Measurements from ENCODE around the gene ARHGAP8. TPM values are rescaled to one million over a fixed set of nuclear protein-coding genes. Genes with fewer than 3 reads are reported as not detected.

The ARHGAP8 gene
- polyA plus RNA-seq, 3 donors, result 0.03 TPM; not detected in 2

DNA sequence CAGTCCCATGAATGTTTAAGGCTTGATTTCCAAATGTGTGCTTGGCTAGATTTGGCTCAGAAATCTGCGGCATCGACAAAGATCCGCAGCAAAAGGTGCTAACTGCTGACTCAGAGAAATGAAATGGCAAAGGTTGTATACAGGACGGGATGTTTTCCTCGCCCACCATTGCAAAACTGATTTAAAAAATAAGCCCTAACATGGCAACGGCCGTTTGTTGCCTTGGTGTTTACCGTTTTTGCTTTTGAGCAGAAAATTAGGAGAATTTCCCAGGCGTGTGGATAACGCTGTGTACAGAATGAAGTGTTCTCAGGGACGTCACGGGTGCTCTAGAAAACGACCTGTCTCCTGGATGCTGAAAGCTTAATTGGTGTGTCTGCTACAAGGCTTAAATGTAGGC, 70.2 kb downstream of the ARHGAP8 start:
- Histone ChIP-seq H4K20me1 (ENCODE audit: insufficient read depth, low read length) (no peaks in the 10 kb centered on the region), H3K79me2 (ENCODE audit: insufficient read depth, low read length) (no peaks in the 10 kb centered on the region), H3K27ac (ENCODE audit: low read depth in 1 of 2, low read length in 2 of 2) (no peak overlapping the region), H3K4me1 (ENCODE audit: control insufficient read depth in 1 of 2, insufficient read depth in 2 of 2, low read length in 2 of 2) (no peaks in the 10 kb centered on the region), H3K9ac (ENCODE audit: insufficient read depth, low read length, poor library complexity, severe bottlenecking) (no peak overlapping the region), H3K9me3 (replicated peaks in 1 of 2; ENCODE audit: control insufficient read depth in 1 of 2, insufficient read depth in 1 of 2, low read length in 2 of 2) (no peaks in the 10 kb centered on the region), H3K27me3 (ENCODE audit: control insufficient read depth in 2 of 2, insufficient read depth in 2 of 2, low read length in 2 of 2) (no peaks in the 10 kb centered on the region), H2AFZ (ENCODE audit: insufficient read depth, low read depth, low read length, poor library complexity, severe bottlenecking) (no peak overlapping the region), H3K36me3 (replicated peaks in 1 of 2; ENCODE audit: control insufficient read depth in 1 of 2, insufficient read depth in 2 of 2, low read length in 2 of 2) (no peaks in the 10 kb centered on the region), H3K4me3 (replicated peaks in 1 of 3; ENCODE audit: low read depth in 2 of 3, low read length in 3 of 3) (no peak overlapping the region), H3K4me2 (replicated peaks; ENCODE audit: extremely low read depth, low read length, poor library complexity, severe bottlenecking) (no peak overlapping the region)
- TF ChIP-seq, protein P1, sequence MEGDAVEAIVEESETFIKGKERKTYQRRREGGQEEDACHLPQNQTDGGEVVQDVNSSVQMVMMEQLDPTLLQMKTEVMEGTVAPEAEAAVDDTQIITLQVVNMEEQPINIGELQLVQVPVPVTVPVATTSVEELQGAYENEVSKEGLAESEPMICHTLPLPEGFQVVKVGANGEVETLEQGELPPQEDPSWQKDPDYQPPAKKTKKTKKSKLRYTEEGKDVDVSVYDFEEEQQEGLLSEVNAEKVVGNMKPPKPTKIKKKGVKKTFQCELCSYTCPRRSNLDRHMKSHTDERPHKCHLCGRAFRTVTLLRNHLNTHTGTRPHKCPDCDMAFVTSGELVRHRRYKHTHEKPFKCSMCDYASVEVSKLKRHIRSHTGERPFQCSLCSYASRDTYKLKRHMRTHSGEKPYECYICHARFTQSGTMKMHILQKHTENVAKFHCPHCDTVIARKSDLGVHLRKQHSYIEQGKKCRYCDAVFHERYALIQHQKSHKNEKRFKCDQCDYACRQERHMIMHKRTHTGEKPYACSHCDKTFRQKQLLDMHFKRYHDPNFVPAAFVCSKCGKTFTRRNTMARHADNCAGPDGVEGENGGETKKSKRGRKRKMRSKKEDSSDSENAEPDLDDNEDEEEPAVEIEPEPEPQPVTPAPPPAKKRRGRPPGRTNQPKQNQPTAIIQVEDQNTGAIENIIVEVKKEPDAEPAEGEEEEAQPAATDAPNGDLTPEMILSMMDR (IDR thresholded peaks at IDR 0.05), result no peak
- H3K27me3 Mint-ChIP-seq (ENCODE audit: low read depth in 3 of 3), result peaks cover 0 to 2% (median 0%) of the 10 kb centered on the region in 3 donors
- intact Hi-C loops (cut with micrococcal nuclease), result no loop called here
- H3K4me1 Mint-ChIP-seq, result no peaks in the 10 kb centered on the region
- no peaks in the 10 kb centered on the region for H3K36me3 Mint-ChIP-seq
- DNase-seq, result no peak
- peaks cover 0 to 2% (median 0%) of the 10 kb centered on the region in 7 donors for H3K9me3 Mint-ChIP-seq
- no peak overlapping the region for H3K4me3 Mint-ChIP-seq
- 85% methylated on average over 11 of the region's 13 CpGs for WGBS (ENCODE audit: insufficient coverage)
- no peak overlapping the region for H3K27ac Mint-ChIP-seq

DNA sequence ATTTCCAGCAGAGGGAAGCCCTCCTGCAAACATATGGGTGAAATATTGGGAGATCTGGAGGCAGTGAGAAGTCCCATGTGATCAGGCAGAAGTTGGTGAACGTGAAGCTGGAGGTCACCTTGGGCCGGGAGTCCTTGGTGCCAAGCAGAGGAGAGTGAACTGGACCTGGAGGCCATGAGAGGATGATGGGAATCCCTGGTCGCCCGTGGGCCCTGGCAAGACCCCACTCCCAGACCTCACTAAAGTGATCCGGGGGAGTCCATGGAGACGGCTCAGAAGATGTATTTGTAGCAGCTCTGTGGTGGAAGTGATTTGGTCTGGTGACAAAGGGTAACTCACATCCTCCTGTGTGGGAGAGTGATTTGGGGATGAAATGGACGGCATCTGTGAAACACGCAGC, 71.0 kb downstream of the ARHGAP8 start:
- H3K9me3 ChIP-seq (replicated peaks in 1 of 2; ENCODE audit: control insufficient read depth in 1 of 2, insufficient read depth in 1 of 2, low read length in 2 of 2), result no peaks in the 10 kb centered on the region
- intact Hi-C loops (cut with micrococcal nuclease), result no loop called here
- H3K4me1 Mint-ChIP-seq, result no peaks in the 10 kb centered on the region
- no peak overlapping the region for H3K4me2 ChIP-seq (replicated peaks; ENCODE audit: extremely low read depth, low read length, poor library complexity, severe bottlenecking)
- H3K79me2 ChIP-seq (ENCODE audit: insufficient read depth, low read length), result no peaks in the 10 kb centered on the region
- DNase-seq, result no peak
- H3K36me3 ChIP-seq (replicated peaks in 1 of 2; ENCODE audit: control insufficient read depth in 1 of 2, insufficient read depth in 2 of 2, low read length in 2 of 2), result no peaks in the 10 kb centered on the region
- peaks cover 0 to 7% (median 2%) of the 10 kb centered on the region in 3 donors for H3K27me3 Mint-ChIP-seq (ENCODE audit: low read depth in 3 of 3)
- H3K4me3 ChIP-seq (replicated peaks in 1 of 3; ENCODE audit: low read depth in 2 of 3, low read length in 3 of 3), result no peak overlapping the region
- H3K36me3 Mint-ChIP-seq, result no peaks in the 10 kb centered on the region
- H3K9me3 Mint-ChIP-seq, result peaks cover 0 to 2% (median 0%) of the 10 kb centered on the region in 7 donors
- H3K27me3 ChIP-seq (ENCODE audit: control insufficient read depth in 2 of 2, insufficient read depth in 2 of 2, low read length in 2 of 2), result no peaks in the 10 kb centered on the region
- no peaks in the 10 kb centered on the region for H4K20me1 ChIP-seq (ENCODE audit: insufficient read depth, low read length)
- no peak overlapping the region for H3K4me3 Mint-ChIP-seq
- no peak overlapping the region for H3K9ac ChIP-seq (ENCODE audit: insufficient read depth, low read length, poor library complexity, severe bottlenecking)
- 100% methylated on average over 2 of the region's 8 CpGs for WGBS (ENCODE audit: insufficient coverage)
- no peak overlapping the region for H3K27ac ChIP-seq (ENCODE audit: low read depth in 1 of 2, low read length in 2 of 2)
- H2AFZ ChIP-seq (ENCODE audit: insufficient read depth, low read depth, low read length, poor library complexity, severe bottlenecking), result no peak overlapping the region
- TF ChIP-seq, protein P1 (IDR thresholded peaks at IDR 0.05), result no peak
- H3K27ac Mint-ChIP-seq, result no peak overlapping the region
- no peaks in the 10 kb centered on the region for H3K4me1 ChIP-seq (ENCODE audit: control insufficient read depth in 1 of 2, insufficient read depth in 2 of 2, low read length in 2 of 2)

Data from CD14-positive monocyte (primary cell).